ENCODE measurements around the gene MAN2B1.
"Not testable (repeated sequence)": the region's sequence is repeated elsewhere in the genome, so short reads cannot be mapped to it uniquely, and the experiment has no call there.

The MAN2B1 gene

GRCh38 chr19:12664406-12665280 is 1.9 kb downstream of the MAN2B1 start:
- in situ Hi-C loops (cut with HindIII; ENCODE audit: low sequenced_read_pairs), result no loop called here

DNA sequence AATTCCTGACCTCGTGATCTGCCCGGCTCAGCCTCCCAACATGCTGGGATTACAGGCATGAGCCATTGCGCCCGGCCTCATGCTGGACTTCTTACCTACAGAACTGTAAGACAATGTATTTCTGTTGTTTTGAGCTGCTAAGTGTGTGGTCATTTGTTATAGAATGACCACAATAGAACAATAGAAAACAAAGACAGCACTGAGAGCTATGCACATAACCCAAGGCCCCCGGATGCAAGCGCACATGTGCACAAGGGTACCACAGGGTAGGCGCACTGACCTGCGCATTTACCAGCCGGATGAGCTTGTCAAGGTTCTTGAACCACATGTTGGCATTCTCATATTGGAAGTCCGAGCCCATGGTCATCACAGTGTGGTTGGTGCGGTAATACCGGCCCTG is 5.6 kb downstream of the MAN2B1 start:
- in situ Hi-C loops (cut with HindIII; ENCODE audit: low sequenced_read_pairs), result no loop called here

GRCh38 chr19:12657966-12658365 is 8.6 kb downstream of the MAN2B1 start:
- in situ Hi-C loops (cut with HindIII; ENCODE audit: low sequenced_read_pairs), result no loop called here

- in situ Hi-C loops (cut with HindIII; ENCODE audit: low sequenced_read_pairs), result no loop called here
Observed at GRCh38 chr19:12656899-12657571, 9.5 kb downstream of the MAN2B1 start.

DNA sequence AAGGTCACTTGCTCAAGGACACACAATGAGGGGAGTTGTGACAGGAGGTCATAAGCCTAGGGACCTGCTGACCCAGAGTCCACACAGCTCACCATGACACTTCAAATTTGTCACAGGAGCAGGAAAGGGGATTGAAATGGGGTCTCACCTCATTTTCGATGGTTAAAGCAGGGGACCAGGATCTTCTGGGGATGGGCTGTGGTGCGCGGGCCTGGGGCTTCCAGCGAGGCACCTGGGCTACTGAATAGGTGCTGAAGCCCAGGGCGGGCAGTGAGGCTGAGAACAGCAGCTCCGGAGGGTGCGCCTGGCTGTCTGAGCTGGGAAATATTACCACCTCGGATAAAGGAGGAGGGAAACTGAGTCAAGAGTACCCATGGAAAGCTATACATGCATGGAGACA is 11.0 kb downstream of the MAN2B1 start:
- in situ Hi-C loops (cut with HindIII; ENCODE audit: low sequenced_read_pairs), result no loop called here

DNA sequence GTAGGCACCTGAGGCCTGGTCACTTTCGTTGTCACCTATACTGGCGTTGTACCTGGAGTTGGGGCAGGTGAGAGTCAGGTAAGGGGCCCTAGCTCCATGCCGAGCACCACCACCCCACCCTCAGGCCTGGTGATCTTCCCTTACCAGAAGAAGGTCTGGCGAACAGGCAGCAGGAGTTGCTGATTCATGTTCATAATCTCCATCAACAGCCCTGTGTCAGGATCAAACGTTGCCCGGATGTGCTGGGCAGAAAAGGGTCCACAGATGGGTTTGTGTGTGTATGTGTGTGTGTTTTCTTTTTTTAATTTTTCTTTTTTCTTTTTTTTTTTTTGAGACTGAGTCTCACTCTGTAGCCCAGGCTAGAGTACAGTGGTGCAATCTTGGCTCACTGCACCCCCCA is 14.3 kb downstream of the MAN2B1 start:
- in situ Hi-C loops (cut with HindIII; ENCODE audit: low sequenced_read_pairs), result no loop called here

- in situ Hi-C loops (cut with HindIII; ENCODE audit: low sequenced_read_pairs), result no loop called here
Observed at GRCh38 chr19:12649941-12650340, 16.6 kb downstream of the MAN2B1 start.

DNA sequence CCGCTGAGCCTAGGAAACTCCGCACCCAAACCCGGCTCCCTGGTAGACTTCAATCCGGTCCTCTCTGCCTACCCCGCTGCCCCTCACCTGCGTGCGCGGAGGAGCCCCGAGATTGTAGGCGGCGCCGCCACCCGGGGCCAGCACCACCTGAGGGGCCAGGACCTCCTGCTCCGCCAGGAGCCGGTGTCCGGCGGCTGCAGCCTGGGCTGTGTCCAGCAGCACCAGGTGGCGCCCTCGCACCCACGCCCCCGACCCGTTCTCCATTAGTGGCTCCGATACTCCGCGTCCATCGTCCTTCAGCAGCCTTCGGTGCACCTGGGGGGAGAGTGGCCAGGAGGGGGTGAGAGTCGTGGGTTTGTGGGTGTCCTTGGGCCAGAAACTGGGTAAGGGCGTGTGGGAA is 18.5 kb downstream of the MAN2B1 start:
- in situ Hi-C loops (cut with HindIII; ENCODE audit: low sequenced_read_pairs), result no loop called here

- in situ Hi-C loops (cut with HindIII; ENCODE audit: low sequenced_read_pairs), result no loop called here
Observed at GRCh38 chr19:12647490-12648071, 19.0 kb downstream of the MAN2B1 start.

DNA sequence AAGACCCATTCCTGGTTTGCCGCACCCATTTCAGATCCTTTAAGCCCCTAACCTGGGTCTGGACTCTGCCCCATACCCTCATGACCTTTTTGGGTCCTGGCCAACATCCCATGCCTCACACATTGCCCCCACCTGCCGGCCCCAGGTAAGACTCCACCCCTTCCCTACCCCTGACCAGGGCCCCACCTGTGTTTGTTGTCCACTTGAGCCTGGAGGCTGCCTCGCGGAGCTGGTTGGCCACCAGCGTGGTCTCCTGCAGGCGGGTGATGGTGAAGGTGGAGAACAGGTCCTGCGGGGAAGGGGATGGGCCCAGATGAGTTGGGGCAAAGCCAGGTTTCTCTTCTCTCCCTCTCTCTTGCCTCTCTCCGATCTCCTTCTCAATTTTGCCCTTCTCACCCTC is 19.5 kb downstream of the MAN2B1 start:
- in situ Hi-C loops (cut with HindIII; ENCODE audit: low sequenced_read_pairs), result no loop called here

- in situ Hi-C loops (cut with HindIII; ENCODE audit: low sequenced_read_pairs), result no loop called here
Observed at GRCh38 chr19:12646551-12646950, 20.0 kb downstream of the MAN2B1 start.

GRCh38 chr19:12643716-12644115 is 22.8 kb downstream of the MAN2B1 start:
- in situ Hi-C loops (cut with HindIII; ENCODE audit: low sequenced_read_pairs), result not testable (repeated sequence)

- in situ Hi-C loops (cut with HindIII; ENCODE audit: low sequenced_read_pairs), result no loop called here
Observed at GRCh38 chr19:12642506-12642905, 24.0 kb downstream of the MAN2B1 start.

DNA sequence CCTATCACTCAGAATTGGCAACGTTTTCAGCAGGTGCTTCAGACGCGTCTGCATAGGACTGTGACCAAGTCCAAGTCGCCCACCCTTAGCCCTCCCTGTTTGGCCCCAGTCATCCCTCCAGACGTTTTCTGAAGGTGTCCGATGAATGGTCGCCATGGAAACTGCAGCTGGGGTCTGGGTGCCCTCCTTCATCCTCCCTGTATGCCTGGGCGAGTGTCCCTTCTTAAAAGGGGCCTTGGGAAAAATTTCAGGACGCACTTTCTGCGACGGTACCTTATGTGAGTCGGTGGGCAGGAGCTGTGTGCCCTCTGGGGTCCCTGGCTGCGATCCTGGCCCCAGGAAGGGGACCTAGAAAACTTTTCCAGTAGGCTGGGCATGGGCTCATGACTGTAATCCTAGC is 25.1 kb downstream of the MAN2B1 start:
- in situ Hi-C loops (cut with HindIII; ENCODE audit: low sequenced_read_pairs), result no loop called here

- in situ Hi-C loops (cut with HindIII; ENCODE audit: low sequenced_read_pairs), result no loop called here
Observed at GRCh38 chr19:12639901-12640613, 26.5 kb downstream of the MAN2B1 start.

DNA sequence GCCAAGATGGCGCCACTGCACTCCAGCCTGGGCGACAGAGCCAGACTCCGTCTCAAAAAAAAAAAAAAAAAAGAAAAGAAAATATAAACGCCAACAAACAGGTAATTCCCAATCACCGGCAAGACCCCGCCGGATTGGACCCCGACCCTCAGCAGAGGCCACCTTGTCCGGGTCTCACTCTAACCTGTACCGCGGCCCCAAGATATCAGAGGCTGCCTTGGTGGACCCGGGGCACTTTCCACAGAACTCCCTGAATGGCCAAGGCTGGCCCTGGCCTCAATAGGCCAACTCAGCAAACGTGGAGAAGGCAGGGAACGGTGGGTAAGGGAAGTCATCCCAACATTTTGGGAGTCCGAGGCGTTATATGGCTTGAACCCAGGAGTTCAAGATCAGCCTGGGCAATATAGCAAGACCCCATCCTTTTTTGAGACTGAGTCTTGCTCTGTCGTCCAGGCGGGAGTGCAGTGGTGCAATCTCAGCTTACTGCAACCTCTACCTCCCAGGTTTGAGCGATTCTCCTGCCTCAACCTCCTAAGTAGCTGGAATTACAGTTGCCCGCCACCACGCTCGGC is 27.8 kb downstream of the MAN2B1 start:
- in situ Hi-C loops (cut with HindIII; ENCODE audit: low sequenced_read_pairs), result no loop called here

- in situ Hi-C loops (cut with HindIII; ENCODE audit: low sequenced_read_pairs), result no loop called here
Observed at GRCh38 chr19:12636631-12637030, 29.9 kb downstream of the MAN2B1 start.

GRCh38 chr19:12629215-12629614 is 37.3 kb downstream of the MAN2B1 start:
- in situ Hi-C loops (cut with HindIII; ENCODE audit: low sequenced_read_pairs), result no loop called here

DNA sequence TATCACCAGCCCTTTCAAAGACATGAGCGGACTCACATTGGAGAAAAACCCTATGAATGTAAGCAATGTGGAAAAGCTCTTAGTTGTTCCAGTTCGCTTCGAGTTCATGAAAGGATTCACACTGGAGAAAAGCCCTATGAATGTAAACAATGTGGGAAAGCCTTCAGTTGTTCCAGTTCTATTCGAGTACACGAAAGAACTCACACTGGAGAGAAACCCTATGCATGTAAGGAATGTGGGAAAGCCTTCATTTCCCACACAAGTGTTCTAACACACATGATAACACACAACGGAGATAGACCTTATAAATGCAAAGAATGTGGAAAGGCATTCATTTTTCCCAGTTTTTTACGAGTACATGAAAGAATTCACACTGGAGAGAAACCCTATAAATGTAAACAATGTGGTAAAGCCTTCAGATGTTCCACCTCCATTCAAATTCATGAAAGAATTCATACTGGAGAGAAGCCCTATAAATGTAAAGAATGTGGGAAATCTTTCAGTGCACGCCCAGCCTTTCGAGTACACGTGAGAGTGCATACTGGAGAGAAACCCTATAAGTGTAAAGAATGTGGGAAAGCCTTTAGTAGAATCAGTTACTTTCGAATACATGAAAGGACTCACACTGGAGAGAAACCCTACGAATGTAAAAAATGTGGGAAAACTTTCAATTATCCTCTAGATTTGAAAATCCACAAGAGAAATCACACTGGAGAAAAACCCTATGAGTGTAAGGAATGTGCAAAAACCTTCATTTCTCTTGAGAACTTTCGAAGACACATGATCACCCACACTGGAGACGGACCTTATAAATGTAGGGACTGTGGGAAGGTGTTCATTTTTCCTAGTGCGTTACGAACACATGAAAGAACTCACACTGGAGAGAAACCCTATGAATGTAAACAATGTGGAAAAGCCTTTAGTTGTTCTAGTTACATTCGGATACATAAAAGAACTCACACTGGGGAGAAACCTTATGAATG is 38.2 kb downstream of the MAN2B1 start:
- in situ Hi-C loops (cut with HindIII; ENCODE audit: low sequenced_read_pairs), result no loop called here

DNA sequence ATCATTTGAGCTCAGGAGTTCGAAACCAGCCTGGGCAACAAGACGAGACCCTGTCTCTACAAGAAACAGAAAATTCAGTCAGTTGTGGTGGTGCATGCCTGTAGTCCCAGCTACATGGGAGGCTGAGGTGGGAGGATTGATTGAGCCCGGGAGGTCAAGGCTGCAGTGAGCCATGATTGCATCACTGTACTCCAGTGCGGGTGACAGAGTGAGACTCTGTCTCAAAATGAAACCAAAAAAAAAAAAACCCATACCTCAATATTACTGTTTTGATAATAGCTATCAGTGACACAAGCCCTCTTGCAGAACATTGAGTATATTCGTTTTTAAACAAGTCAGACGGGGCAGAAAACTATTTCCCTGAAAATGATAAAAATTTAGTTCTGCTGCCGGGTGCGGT is 39.6 kb downstream of the MAN2B1 start:
- in situ Hi-C loops (cut with HindIII; ENCODE audit: low sequenced_read_pairs), result no loop called here

Data from DLD1 (cell line).